Measurements from ENCODE around the gene TMEM9. TPM values are rescaled to one million over a fixed set of nuclear protein-coding genes. Genes with fewer than 3 reads are reported as not detected.

Gene TMEM9
- total and polyA plus RNA-seq, 9 of the 15 experiments (the other 6 are each of a cell fraction or from before 2014, with no cell fraction given), result 30.4 to 107 (median 67.6) TPM

DNA sequence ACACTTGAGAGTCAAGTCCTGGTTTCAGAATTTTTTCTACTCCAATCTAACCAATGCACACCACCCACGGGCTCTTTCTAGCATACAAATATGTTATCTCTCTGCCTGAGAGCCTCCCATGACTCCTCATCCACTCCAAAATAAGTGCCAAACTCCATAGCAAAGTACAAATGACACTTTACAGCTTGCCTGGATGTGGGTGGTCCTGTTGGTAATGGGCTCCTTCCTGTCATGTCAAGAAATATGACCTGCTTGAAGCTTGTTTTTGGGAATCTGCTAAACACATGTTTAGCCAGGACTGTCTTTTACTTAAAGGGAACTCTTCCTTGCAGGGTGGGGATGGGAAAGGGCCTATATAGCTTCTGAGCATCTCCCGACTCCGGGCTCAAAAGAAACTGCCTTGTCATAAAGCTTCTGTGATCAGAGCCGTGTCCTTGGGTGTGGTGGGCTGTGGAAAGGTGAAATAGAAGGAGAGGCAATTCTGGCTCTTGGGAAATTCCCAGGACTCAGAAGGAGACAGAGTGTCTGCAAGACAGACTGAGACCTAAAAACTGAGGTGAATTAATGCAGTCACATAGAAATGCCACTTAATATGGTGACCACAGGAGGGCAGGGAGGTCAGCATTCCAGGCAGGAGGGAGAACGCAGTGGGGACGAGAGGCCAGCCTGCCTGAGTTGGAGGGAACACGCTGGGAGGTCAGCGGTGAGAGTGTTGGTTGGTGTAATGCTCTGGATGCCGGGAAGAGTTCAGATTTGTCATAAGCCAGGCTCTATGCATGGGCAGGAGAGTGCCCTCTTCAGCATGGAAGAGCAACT, 30.2 kb upstream of the TMEM9 start (continued):
- TF ChIP-seq, protein P1, sequence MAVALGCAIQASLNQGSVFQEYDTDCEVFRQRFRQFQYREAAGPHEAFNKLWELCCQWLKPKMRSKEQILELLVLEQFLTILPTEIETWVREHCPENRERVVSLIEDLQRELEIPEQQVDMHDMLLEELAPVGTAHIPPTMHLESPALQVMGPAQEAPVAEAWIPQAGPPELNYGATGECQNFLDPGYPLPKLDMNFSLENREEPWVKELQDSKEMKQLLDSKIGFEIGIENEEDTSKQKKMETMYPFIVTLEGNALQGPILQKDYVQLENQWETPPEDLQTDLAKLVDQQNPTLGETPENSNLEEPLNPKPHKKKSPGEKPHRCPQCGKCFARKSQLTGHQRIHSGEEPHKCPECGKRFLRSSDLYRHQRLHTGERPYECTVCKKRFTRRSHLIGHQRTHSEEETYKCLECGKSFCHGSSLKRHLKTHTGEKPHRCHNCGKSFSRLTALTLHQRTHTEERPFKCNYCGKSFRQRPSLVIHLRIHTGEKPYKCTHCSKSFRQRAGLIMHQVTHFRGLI (CRISPR knock-in tag; IDR thresholded peaks at IDR 0.05), result no peak
- TF ChIP-seq JUNB (CRISPR knock-in tag; conservative IDR thresholded peaks at IDR 0.05) (no peak), JUN (IDR thresholded peaks at IDR 0.05; ENCODE audit: borderline replicate concordance, low read depth, low read length) (no peak), JUN (CRISPR knock-in tag; IDR thresholded peaks at IDR 0.05; ENCODE audit: borderline replicate concordance) (peak; percentile 55; the same call in 1 of the 2 replicates), ZNF282 (CRISPR knock-in tag; IDR thresholded peaks at IDR 0.05) (no peak), E2F3 (CRISPR knock-in tag; IDR thresholded peaks at IDR 0.05) (no peak), EGR1 (conservative IDR thresholded peaks at IDR 0.05) (no peak), CSDE1 (IDR thresholded peaks at IDR 0.05) (no peak), ATF1 (CRISPR knock-in tag; IDR thresholded peaks at IDR 0.05) (no peak), ATF1 (tag; IDR thresholded peaks at IDR 0.05) (no peak), TARDBP (IDR thresholded peaks at IDR 0.05) (no peak), ZNF121 (CRISPR knock-in tag; conservative IDR thresholded peaks at IDR 0.05) (no peak), CREM (IDR thresholded peaks at IDR 0.05; ENCODE audit: low read depth) (0 out of 2 replicates have a peak, but pooled peaks have one; percentile 9), SREBF2 (CRISPR knock-in tag; IDR thresholded peaks at IDR 0.05) (no peak)

Measured in K562 (cell line).